ENCODE measurements around the gene CELF5. TPM values are rescaled to one million over a fixed set of nuclear protein-coding genes. Genes with fewer than 3 reads are reported as not detected.

The CELF5 gene
- total and polyA plus RNA-seq, 9 donors: 1.3 to 6.4 (median 2.8) TPM

DNA sequence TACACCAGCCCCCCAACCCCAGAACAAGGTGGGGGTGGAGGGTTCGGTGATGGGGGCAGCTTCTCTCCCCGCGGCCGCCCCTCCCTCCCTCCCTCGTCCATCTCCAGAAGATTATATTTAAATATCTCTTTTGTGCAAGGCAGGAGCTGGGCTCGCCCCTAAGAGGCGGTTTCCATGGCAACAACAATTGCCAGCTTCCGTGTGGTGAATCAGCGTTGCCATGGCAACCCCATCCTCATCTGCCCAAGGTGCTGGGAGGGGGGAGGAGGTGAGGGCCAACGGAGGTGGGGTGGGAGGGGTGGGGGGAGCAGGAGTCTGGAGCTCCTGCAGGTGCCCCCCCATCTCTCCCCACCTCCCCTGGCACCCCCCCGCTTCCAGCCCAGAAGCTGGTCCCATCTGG, 46.4 kb downstream of the CELF5 start:
- TF ChIP-seq CTCF (IDR thresholded peaks at IDR 0.05) (no peak), POLR2A (IDR thresholded peaks at IDR 0.05) (no peak), EP300 (IDR thresholded peaks at IDR 0.05) (no peak)
- H3K4me1 ChIP-seq (ENCODE audit: insufficient read depth): peaks cover 5% of the 10 kb centered on the region
- H3K27ac ChIP-seq: no peak overlapping the region
- no peak for DNase-seq
- 13 to 18% (median 13%) methylated on average over 11 of the region's 11 CpGs for WGBS, 3 donors
- no peak overlapping the region for H3K4me3 ChIP-seq
- no peaks in the 10 kb centered on the region for H3K36me3 ChIP-seq
- intact Hi-C loops (cut with DNase I): no loop called here
- H3K9me3 ChIP-seq: peaks cover 0 to 9% of the 10 kb centered on the region in 2 donors
- H3K27me3 ChIP-seq: no peaks in the 10 kb centered on the region

DNA sequence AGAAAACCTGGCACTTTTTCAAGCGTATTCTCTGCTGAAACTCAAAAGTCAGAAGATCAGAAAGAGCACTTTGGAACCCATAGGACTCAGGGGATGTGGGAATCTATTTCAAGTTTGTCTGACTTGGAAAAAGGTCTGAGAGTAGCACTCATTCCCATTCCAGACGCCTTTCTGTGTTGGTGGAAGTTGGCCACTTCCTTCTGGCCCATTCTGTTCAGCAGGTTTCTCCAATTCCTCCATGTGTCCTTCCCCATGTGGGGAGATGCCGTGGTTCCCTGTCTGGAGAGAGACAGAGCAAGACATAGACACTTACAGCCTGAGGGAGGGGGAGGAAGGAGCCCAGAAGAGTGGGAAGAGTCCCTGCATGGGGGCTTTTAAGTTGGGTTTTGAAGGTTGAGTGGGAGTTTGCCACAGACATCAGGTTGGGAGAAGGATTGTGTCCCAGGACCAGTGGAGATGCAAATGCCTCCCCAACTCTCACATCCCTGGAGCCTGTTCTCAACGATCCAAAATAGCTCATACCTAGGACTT, 48.0 kb downstream of the CELF5 start:
- Histone ChIP-seq H3K4me1 (ENCODE audit: insufficient read depth) (no peaks in the 10 kb centered on the region), H3K27me3 (no peaks in the 10 kb centered on the region), H3K9me3 (peaks cover 0 to 9% of the 10 kb centered on the region in 2 donors), H3K36me3 (no peaks in the 10 kb centered on the region), H3K27ac (no peak overlapping the region), H3K4me3 (no peak overlapping the region)
- DNase-seq: no peak
- intact Hi-C loops (cut with DNase I): no loop called here
- TF ChIP-seq CTCF (IDR thresholded peaks at IDR 0.05) (no peak), EP300 (IDR thresholded peaks at IDR 0.05) (no peak), POLR2A (IDR thresholded peaks at IDR 0.05) (no peak)
- 32 to 51% (median 35%) methylated on average over 4 of the region's 4 CpGs for WGBS, 3 donors

- Histone ChIP-seq H3K4me1 (ENCODE audit: insufficient read depth) (no peaks in the 10 kb centered on the region), H3K36me3 (no peaks in the 10 kb centered on the region), H3K4me3 (no peak overlapping the region), H3K9me3 (peaks cover 0 to 9% of the 10 kb centered on the region in 2 donors), H3K27ac (no peak overlapping the region), H3K27me3 (no peaks in the 10 kb centered on the region)
- DNase-seq: no peak
- TF ChIP-seq CTCF (IDR thresholded peaks at IDR 0.05): no peak
- TF ChIP-seq EP300 (IDR thresholded peaks at IDR 0.05): no peak
- no peak for TF ChIP-seq POLR2A (IDR thresholded peaks at IDR 0.05)
- 84 to 100% (median 89%) methylated on average over 1 to 3 of the region's 3 CpGs for WGBS, 3 donors
- intact Hi-C loops (cut with DNase I): no loop called here
Observed at GRCh38 chr19:3272952-3273351, 48.5 kb downstream of the CELF5 start.

GRCh38 chr19:3274245-3274941, 49.9 kb downstream of the CELF5 start:
- intact Hi-C loops (cut with DNase I): no loop called here
- WGBS, 3 donors: 76 to 82% (median 76%) methylated on average over 9 of the region's 9 CpGs
- H3K27me3 ChIP-seq: no peaks in the 10 kb centered on the region
- no peak for DNase-seq
- no peak for TF ChIP-seq POLR2A (IDR thresholded peaks at IDR 0.05)
- TF ChIP-seq CTCF (IDR thresholded peaks at IDR 0.05): no peak
- no peak for TF ChIP-seq EP300 (IDR thresholded peaks at IDR 0.05)
- H3K4me1 ChIP-seq (ENCODE audit: insufficient read depth): no peaks in the 10 kb centered on the region
- no peaks in the 10 kb centered on the region for H3K36me3 ChIP-seq
- H3K4me3 ChIP-seq: no peak overlapping the region
- peaks cover 0 to 9% of the 10 kb centered on the region in 2 donors for H3K9me3 ChIP-seq
- no peak overlapping the region for H3K27ac ChIP-seq

Data from ovary (tissue), 9 donors.